Transverse colon (tissue), 4 donors: Measurements from ENCODE around the gene VPS13C. TPM values are rescaled to one million over a fixed set of nuclear protein-coding genes. Genes with fewer than 3 reads are reported as not detected.

Experiments used
- DNase-seq: peaks from one replicate; pipeline ENCODE4 v3.0.0-alpha.2; 2019
- H3K27ac ChIP-seq, 4 donors: fragments of 200-600 bp; sonication (generic); 2 replicates each; pipeline ENCODE4 v1.5.1; 2016 to 2018; ENCODE audit warnings: inconsistent platforms in 4 of 4
- H3K27me3 ChIP-seq: fragments of 200-600 bp; sonication (generic); 2 replicates; pipeline ENCODE4 v1.5.1; 2017; ENCODE audit warnings: inconsistent platforms
- H3K36me3 ChIP-seq, 4 donors: fragments of 200-600 bp; sonication (generic); 2 replicates each; pipeline ENCODE4 v1.5.1; 2017 to 2019; ENCODE audit warnings: inconsistent platforms in 4 of 4
- H3K4me1 ChIP-seq, 4 donors: fragments of 200-600 bp; sonication (generic); 2 replicates each; pipeline ENCODE4 v1.5.1; 2017 to 2020; ENCODE audit warnings: inconsistent platforms in 4 of 4
- H3K4me3 ChIP-seq, 4 donors: fragments of 200-600 bp; sonication (generic); 1 replicate in 1 of 4; 2 replicates in 3 of 4; pipeline versions ENCODE4 v1.5.1 to v1.6.1; 2017 to 2019; ENCODE audit warnings: inconsistent platforms in 4 of 4
- H3K9me3 ChIP-seq, 2 donors: fragments of 200-600 bp; sonication (generic); 2 replicates each; pipeline ENCODE4 v1.5.1; 2017 to 2019; ENCODE audit warnings: inconsistent platforms in 2 of 2
- CTCF ChIP-seq, 5 experiments: fragments of 200-600 bp in 3 of 5; fragments of 450-650 bp in 2 of 5; sonication (generic) in 3 of 5; IDR thresholded peaks; 1 replicate in 2 of 5; 2 replicates in 3 of 5; pipeline ENCODE4 v1.5.1; 2016 to 2017; ENCODE audit warnings: antibody characterized with exemption in 5 of 5, inconsistent platforms in 3 of 5, mild to moderate bottlenecking in 2 of 5, moderate library complexity in 1 of 5
- EP300 ChIP-seq: sonication (generic); formaldehyde crosslinking; IDR thresholded peaks from one replicate; pipeline ENCODE4 v1.6.1; 2017; ENCODE audit warnings: antibody characterized with exemption, low read depth
- POLR2A ChIP-seq: fragments of 450-650 bp; IDR thresholded peaks from one replicate; pipeline ENCODE4 v1.6.1; 2016; ENCODE audit warnings: antibody characterized with exemption, mild to moderate bottlenecking, moderate library complexity
- POLR2AphosphoS5 ChIP-seq, 3 donors: sonication (generic); formaldehyde crosslinking; IDR thresholded peaks; one replicate each; pipeline ENCODE4 v1.6.1; 2016; ENCODE audit warnings: antibody characterized with exemption in 3 of 3
- WGBS, 2 donors: methylation state at CpG; one replicate each; pipeline ENCODE4 v1.1.5; 2018; ENCODE audit warnings: low coverage in 1 of 2; 5-methylcytosine and 5-hydroxymethylcytosine counted together
- in situ Hi-C, 4 donors: fragments of 200-750 bp; cut with MboI; loops; one replicate each; pipeline versions ENCODE4 v1.15.0 to v1.15.1; 2017; ENCODE audit warnings: low sequenced_read_pairs in 3 of 4, low pct_ligation_motif_present in 1 of 4, low pct_unique_long_range_greater_than_20kb in 1 of 4
- intact Hi-C: fragments of 100-400 bp; cut with DNase I; formaldehyde crosslinking; loops from one replicate; pipeline ENCODE4 v1.15.1; 2023; ENCODE audit warnings: low total_unique reads
- total RNA-seq, 4 donors: library from RNA; depleted of rRNA; stranded (reverse); fragments of >200 nt; gene quantifications; one replicate each; pipeline ENCODE4 v1.1.0, GENCODE V29; 2016

The VPS13C gene
- total RNA-seq, 4 donors from 2014 or later, result 48.3 to 105 (median 73.2) TPM

DNA sequence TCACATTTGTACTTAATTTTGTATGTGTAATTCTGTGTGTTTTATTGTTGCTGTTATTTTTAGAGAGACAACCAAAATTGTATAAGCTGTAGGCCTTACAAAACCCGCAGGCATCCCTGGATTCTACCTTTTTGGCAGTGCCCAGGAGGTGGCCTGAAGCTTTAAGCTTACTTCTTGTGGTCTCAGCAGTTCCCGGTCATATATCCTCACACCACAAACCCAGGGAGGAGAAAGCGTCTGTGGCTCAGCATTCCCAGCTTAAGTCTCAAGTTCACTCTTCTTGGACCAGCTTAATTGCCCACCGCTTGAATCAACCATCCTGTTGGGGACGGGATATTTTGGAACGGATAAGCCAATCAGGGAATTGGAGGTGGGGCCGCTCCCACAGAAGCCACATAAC, 43.2 kb upstream of the VPS13C start:
- 93 to 100% methylated on average over 7 of the region's 7 CpGs for WGBS, 2 donors
- Histone ChIP-seq H3K4me3 (no peak overlapping the region), H3K4me1 (peaks cover 0 to 16% (median 5%) of the 10 kb centered on the region in 4 donors), H3K36me3 (no peaks in the 10 kb centered on the region), H3K27ac (no peak overlapping the region), H3K27me3 (no peaks in the 10 kb centered on the region), H3K9me3 (no peaks in the 10 kb centered on the region)
- TF ChIP-seq POLR2A, result no peak
- TF ChIP-seq POLR2AphosphoS5 (IDR thresholded peaks at IDR 0.05), result no peak
- no peak for TF ChIP-seq EP300
- no peak for TF ChIP-seq CTCF (IDR thresholded peaks at IDR 0.05)
- in situ Hi-C loops (no loop called here), intact Hi-C loops (no loop called here)
- no peak for DNase-seq

DNA sequence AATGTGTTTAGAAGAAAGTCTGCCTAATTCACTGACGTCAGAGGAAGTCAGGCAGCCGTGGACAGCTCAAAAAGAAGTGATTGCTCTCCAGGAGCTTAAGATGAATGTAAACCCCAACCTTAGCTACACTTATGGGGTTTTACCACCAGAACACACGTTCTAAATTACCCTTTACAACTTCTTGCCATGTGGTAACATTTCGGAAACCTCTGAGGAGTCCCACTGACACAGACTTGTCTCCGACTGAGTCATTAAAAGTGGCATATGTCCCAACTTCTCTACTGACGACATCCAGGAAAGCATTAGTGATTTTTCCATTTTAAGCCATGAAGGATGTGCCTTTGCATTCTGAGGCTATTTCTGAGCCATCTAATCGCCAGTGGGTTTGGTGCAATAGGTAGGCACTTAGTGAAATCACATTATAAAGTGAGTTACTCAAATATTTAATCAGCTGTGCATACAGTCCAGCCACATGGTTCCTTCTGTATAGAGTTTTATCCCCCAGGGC, 38.9 kb upstream of the VPS13C start:
- Histone ChIP-seq H3K36me3 (no peaks in the 10 kb centered on the region), H3K4me3 (no peak overlapping the region), H3K27ac (peak overlapping the region in 1 of 4 donors; percentile 68), H3K4me1 (peaks cover 0 to 8% (median 0%) of the 10 kb centered on the region in 4 donors), H3K27me3 (no peaks in the 10 kb centered on the region), H3K9me3 (no peaks in the 10 kb centered on the region)
- TF ChIP-seq CTCF (IDR thresholded peaks at IDR 0.05), result no peak
- peak in 1 of 3 donors; percentile 18 for TF ChIP-seq POLR2AphosphoS5 (IDR thresholded peaks at IDR 0.05)
- in situ Hi-C loops, result no loop called here
- DNase-seq, result no peak
- intact Hi-C loops, result no loop called here
- 35 to 40% methylated on average over 6 to 7 of the region's 7 CpGs for WGBS, 2 donors

DNA sequence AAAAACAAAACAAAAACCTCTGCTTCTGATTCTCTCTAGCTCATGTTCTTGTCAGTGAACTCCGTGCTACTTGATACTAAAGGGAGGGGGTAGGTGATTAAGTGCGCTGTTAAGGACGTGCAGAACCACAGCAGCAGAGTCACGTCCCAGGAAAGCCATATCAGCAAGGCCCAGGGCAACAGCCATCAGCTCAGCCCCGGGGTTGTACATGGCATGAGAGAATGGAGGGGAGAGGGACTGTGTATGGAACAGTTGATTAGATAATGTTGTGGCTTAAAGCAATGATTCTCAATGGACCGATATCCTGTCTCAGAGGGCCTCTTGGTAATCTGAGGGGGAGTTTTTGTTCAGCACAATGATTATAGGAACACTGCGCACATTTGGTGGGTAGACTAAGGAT, 34.1 kb upstream of the VPS13C start:
- H3K36me3 ChIP-seq, result no peaks in the 10 kb centered on the region
- WGBS, 2 donors, result 83 to 88% methylated on average over 5 to 7 of the region's 7 CpGs
- intact Hi-C loops (no loop called here), in situ Hi-C loops (no loop called here)
- no peak overlapping the region for H3K27ac ChIP-seq
- no peaks in the 10 kb centered on the region for H3K9me3 ChIP-seq
- TF ChIP-seq POLR2A (no peak), EP300 (no peak), CTCF (IDR thresholded peaks at IDR 0.05) (no peak), POLR2AphosphoS5 (IDR thresholded peaks at IDR 0.05) (no peak)
- H3K27me3 ChIP-seq, result no peaks in the 10 kb centered on the region
- peaks cover 0 to 7% (median 0%) of the 10 kb centered on the region in 4 donors for H3K4me1 ChIP-seq
- no peak overlapping the region for H3K4me3 ChIP-seq
- no peak for DNase-seq

DNA sequence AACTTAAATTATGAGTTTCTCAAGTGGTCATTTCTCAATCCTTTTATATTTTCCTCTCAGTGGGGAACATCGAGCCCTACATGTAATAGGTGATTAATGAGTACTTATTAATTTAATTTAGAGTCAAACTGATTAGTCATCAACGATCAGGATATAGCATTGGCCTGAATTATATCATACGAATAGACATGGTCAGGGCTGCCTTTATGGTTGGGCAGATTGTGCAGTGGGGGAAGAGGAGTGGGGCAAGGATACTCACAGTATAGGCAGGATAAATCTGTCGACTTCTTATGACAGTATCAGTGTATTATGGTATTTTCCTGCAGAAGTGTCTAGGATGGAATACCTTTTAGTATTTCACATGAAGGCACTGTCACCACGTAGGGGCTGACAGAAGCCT, 33.6 kb upstream of the VPS13C start:
- no peaks in the 10 kb centered on the region for H3K27me3 ChIP-seq
- H3K9me3 ChIP-seq, result no peaks in the 10 kb centered on the region
- TF ChIP-seq POLR2AphosphoS5 (IDR thresholded peaks at IDR 0.05) (no peak), POLR2A (no peak), CTCF (IDR thresholded peaks at IDR 0.05) (no peak), EP300 (no peak)
- peaks cover 0 to under 1% (median 0%) of the 10 kb centered on the region in 4 donors for H3K4me1 ChIP-seq
- no peak overlapping the region for H3K27ac ChIP-seq
- in situ Hi-C loops (no loop called here), intact Hi-C loops (no loop called here)
- H3K4me3 ChIP-seq, result no peak overlapping the region
- H3K36me3 ChIP-seq, result no peaks in the 10 kb centered on the region
- no peak for DNase-seq
- 64 to 81% methylated on average over 3 to 5 of the region's 5 CpGs for WGBS, 2 donors
